GM12878 (cell line): ENCODE measurements around the gene EPHB1. TPM values are rescaled to one million over a fixed set of nuclear protein-coding genes. Genes with fewer than 3 reads are reported as not detected.

Experiments
- BCL3 ChIP-seq: IDR thresholded peaks from 2 replicates; pipeline ENCODE4 v1.6.1; 2011; ENCODE audit warnings: borderline replicate concordance, low read depth, mild to moderate bottlenecking, moderate library complexity, low read length; ENCODE audit not compliant: insufficient read depth, poor library complexity, severe bottlenecking
- CUX1 ChIP-seq: IDR thresholded peaks from 2 replicates; pipeline ENCODE4 v1.6.1; 2012; ENCODE audit warnings: improper control_type of control experiment, low read depth, low read length; ENCODE audit not compliant: insufficient replicate concordance
- MTA2 ChIP-seq: fragments of 450-650 bp; IDR thresholded peaks from 2 replicates; pipeline ENCODE4 v1.6.1; 2016; ENCODE audit warnings: low read depth, mild to moderate bottlenecking, moderate library complexity
- MYB ChIP-seq: fragments of 150-350 bp; IDR thresholded peaks from 2 replicates; pipeline ENCODE4 v1.6.1; 2014; ENCODE audit warnings: mild to moderate bottlenecking, low read depth, low read length, borderline replicate concordance
- PKNOX1 ChIP-seq: fragments of 450-650 bp; IDR thresholded peaks from 2 replicates; pipeline ENCODE4 v1.6.1; 2016; ENCODE audit warnings: mild to moderate bottlenecking
- POLR2A ChIP-seq: IDR thresholded peaks from 2 replicates; pipeline ENCODE4 v1.6.1; 2011; ENCODE audit warnings: low read depth, mild to moderate bottlenecking, low read length
- SMAD5 ChIP-seq: IDR thresholded peaks from 2 replicates; pipeline ENCODE4 v1.6.1; 2016; ENCODE audit warnings: antibody characterized with exemption, low read depth
- TARDBP ChIP-seq: IDR thresholded peaks from 2 replicates; pipeline ENCODE4 v1.6.1; 2016; ENCODE audit warnings: borderline replicate concordance
- polyA plus RNA-seq, 11 experiments: library from polyadenylated mRNA; depleted of rRNA in 4 of 11; unstranded in 6 of 11; stranded (reverse) in 5 of 11; fragments of >200 nt; fragmentation: Nextera tagmentation in 4 of 11; fragmentation: Illumina TruSeq in 1 of 11; extraction: Ambion mirVana in 4 of 11; extraction: Trizol in 1 of 11; gene quantifications; 1 replicate in 1 of 11; 2 replicates in 10 of 11; pipeline versions ENCODE4 v1.2.1 to v1.2.3, GENCODE V29; 2011 to 2016; ENCODE audit warnings: inconsistent platforms in 2 of 11, missing spikeins in 2 of 11, low read depth in 1 of 11
- total RNA-seq, 4 experiments: library from RNA; depleted of rRNA in 3 of 4; stranded (reverse); fragments of >200 nt in 3 of 4; fragmentation: Illumina TruSeq in 1 of 4; extraction: Trizol in 1 of 4; gene quantifications; 2 replicates each; pipeline versions ENCODE4 v1.2.1 to v1.2.3, GENCODE V29; 2013 to 2021

The EPHB1 gene
- total and polyA plus RNA-seq, 10 of the 15 experiments (the other 5 are each of a cell fraction or from before 2014, with no cell fraction given) = 0.33 to 23.8 (median 1.2) TPM

- TF ChIP-seq CUX1 (no peak), TARDBP (no peak), PKNOX1 (no peak), MTA2 (no peak), SMAD5 (no peak), BCL3 (no peak), MYB (no peak), POLR2A (no peak)
Observed at GRCh38 chr3:135166266-135166825, 371.3 kb downstream of the EPHB1 start (continued).
